ENCODE measurements around the gene DZIP1L.

- TF ChIP-seq CTCF (IDR thresholded peaks at IDR 0.05) (no peak), EP300 (IDR thresholded peaks at IDR 0.05) (no peak)
Observed at GRCh38 chr3:138127636-138128365, 12.4 kb upstream of the DZIP1L start.
